ENCODE measurements around the gene SLC16A5. TPM values are rescaled to one million over a fixed set of nuclear protein-coding genes. Genes with fewer than 3 reads are reported as not detected.
"Not testable (repeated sequence)": the region's sequence is repeated elsewhere in the genome, so short reads cannot be mapped to it uniquely, and the experiment has no call there.

SLC16A5 gene
- total RNA-seq, 1 experiment from 2014 or later, result 33.8 TPM

DNA sequence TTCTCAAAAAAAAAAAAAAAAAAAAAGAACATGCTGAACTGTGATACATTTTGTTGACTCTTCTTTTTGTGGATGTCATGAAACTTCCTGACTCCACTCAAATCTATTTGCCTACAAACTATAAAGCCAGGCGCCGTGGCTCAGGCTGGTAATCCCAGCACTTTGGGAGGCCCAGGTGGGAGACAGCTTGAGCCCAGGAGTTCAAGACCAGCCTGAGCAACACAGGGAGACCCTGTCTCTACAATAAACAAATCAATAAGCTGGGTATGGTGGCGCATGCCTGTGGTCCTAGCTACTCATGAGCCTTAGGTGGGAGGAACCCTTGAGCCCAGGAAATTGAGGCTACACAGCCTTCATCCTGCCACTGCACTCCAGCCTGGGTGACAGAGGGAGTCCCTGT lies 45.2 kb downstream of the SLC16A5 start:
- peaks cover 6% of the 10 kb centered on the region for H3K36me3 ChIP-seq (ENCODE audit: control insufficient read depth, insufficient read depth, low read length)
- Mint-ChIP-seq H3K4me1 (ENCODE audit: low read depth, unreplicated experiment) (peaks cover 8% of the 10 kb centered on the region), H3K27ac (ENCODE audit: unreplicated experiment) (no peak overlapping the region), H3K9me3 (ENCODE audit: unreplicated experiment) (no peaks in the 10 kb centered on the region), H3K27me3 (ENCODE audit: insufficient read depth, unreplicated experiment) (no peaks in the 10 kb centered on the region), H3K4me3 (ENCODE audit: unreplicated experiment) (no peak overlapping the region), H3K36me3 (ENCODE audit: insufficient read depth, unreplicated experiment) (peaks cover 85% of the 10 kb centered on the region)
- H3K9me3 ChIP-seq, result no peaks in the 10 kb centered on the region
- no peak for TF ChIP-seq CTCF (IDR thresholded peaks at IDR 0.05; ENCODE audit: insufficient read depth in 1 of 2, low read depth in 1 of 2, low read length in 1 of 2, severe bottlenecking in 1 of 2, unreplicated experiment in 1 of 2)
- no TSS peak for BruUV-seq (replicated peaks)
- intact Hi-C loops (cut with micrococcal nuclease; ENCODE audit: unreplicated experiment), result loop anchor here (5.0 kb wide), 1 partner anchor 69 kb away; no protein-coding TSS in a partner anchor
- peaks cover 19% of the 10 kb centered on the region for H3K4me1 ChIP-seq
- CTCF ChIA-PET, result interaction anchor here (0.6 kb wide), 1 partner anchor 57 kb away, joined by 5 read pairs; no protein-coding TSS in a partner anchor
- POLR2A ChIA-PET, result no interaction called here
- DNase-seq, result no peak
- no peak overlapping the region for H3K4me3 ChIP-seq (ENCODE audit: low read depth, low read length)
- H3K27me3 ChIP-seq (replicated peaks; ENCODE audit: control insufficient read depth, insufficient read depth, low read length), result no peaks in the 10 kb centered on the region

DNA sequence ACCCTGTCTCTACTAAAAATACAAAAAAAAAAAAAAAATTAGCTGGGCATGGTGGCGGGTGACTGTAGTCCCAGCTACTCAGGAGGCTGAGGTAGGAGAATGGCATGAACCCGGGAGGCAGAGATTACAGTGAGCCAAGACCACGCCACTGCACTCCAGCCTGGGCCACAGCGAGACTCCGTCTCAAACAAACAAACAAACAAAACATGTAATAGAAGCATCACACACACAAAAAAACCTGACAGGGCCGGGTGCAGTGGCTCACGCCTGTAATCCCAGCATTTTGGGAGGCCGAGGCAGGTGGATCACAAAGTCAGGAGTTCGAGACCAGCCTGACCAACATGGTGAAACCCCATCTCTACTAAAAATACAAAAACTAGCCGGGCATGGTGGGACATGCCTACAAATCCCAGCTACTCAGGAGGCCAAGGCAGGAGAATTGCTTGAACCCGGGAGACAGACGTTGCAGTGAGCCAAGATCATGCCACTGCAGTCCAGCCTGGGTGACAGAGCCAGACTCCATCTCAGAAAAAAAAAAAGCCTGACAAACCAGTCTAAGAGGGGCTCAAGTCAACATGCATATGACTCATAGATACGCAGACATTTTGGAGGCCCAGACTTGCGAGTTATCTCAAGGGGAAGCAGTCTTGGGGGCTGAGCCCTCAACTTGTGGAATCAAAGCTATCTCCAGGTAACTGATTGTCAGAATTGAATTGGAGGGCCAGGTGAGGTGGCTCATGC lies 46.0 kb downstream of the SLC16A5 start:
- peak; percentile 35 to 60 for DNase-seq
- H3K27ac Mint-ChIP-seq (ENCODE audit: unreplicated experiment), result peak overlapping the region; percentile 41
- not testable (repeated sequence) for H3K27me3 ChIP-seq (replicated peaks; ENCODE audit: control insufficient read depth, insufficient read depth, low read length); H3K9me3 ChIP-seq; H3K4me3 ChIP-seq (ENCODE audit: low read depth, low read length); H3K4me3 Mint-ChIP-seq (ENCODE audit: unreplicated experiment); H3K9me3 Mint-ChIP-seq (ENCODE audit: unreplicated experiment); H3K27me3 Mint-ChIP-seq (ENCODE audit: insufficient read depth, unreplicated experiment); H3K36me3 ChIP-seq (ENCODE audit: control insufficient read depth, insufficient read depth, low read length); BruUV-seq (replicated peaks); H3K4me1 Mint-ChIP-seq (ENCODE audit: low read depth, unreplicated experiment)
- peaks cover 88% of the 10 kb centered on the region for H3K36me3 Mint-ChIP-seq (ENCODE audit: insufficient read depth, unreplicated experiment)
- intact Hi-C loops (cut with micrococcal nuclease; ENCODE audit: unreplicated experiment), result loop anchor here (5.0 kb wide), 1 partner anchor 69 kb away; no protein-coding TSS in a partner anchor
- H3K4me1 ChIP-seq, result peaks cover 19% of the 10 kb centered on the region
- ChIA-PET CTCF (interaction anchor here (0.6 kb wide), 2 partner anchors 58 to 202 kb away, joined by 3 to 5 read pairs; no protein-coding TSS in a partner anchor), POLR2A (interaction anchor here (0.6 to 0.7 kb wide), 2 partner anchors 42 to 47 kb away, joined by 3 to 6 read pairs; no protein-coding TSS in a partner anchor)

DNA sequence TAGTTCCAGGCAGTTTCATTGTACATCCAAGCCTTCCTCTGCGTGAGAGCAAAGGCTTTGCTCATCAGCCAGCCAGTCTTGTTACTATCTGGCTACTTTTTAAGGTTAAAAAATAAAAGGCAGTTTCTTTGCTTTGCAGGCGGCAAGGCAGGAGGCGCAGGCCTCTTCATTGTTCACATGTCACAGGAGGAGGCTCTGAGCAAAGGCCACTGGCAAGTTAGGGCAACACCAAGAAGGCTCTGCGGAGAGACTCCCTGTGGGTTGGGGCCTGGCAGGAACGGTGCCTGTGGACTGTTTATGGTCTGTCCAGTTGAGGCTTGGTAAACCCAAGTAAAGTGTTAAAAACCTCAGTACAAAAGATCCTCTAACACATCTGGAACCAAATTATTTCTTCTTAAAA lies 47.7 kb downstream of the SLC16A5 start:
- peaks cover 4% of the 10 kb centered on the region for H3K4me1 Mint-ChIP-seq (ENCODE audit: low read depth, unreplicated experiment)
- CTCF ChIA-PET, result interaction anchor here (0.7 to 1.2 kb wide), 2 partner anchors 19 to 21 kb away, joined by 3 to 5 read pairs; partner anchors contain the start of gene JPT1
- Histone ChIP-seq H3K36me3 (ENCODE audit: control insufficient read depth, insufficient read depth, low read length) (peaks cover 2% of the 10 kb centered on the region; the same call in 1 of the 2 replicates), H3K4me1 (peaks cover 16% of the 10 kb centered on the region), H3K27me3 (replicated peaks; ENCODE audit: control insufficient read depth, insufficient read depth, low read length) (no peaks in the 10 kb centered on the region), H3K9me3 (no peaks in the 10 kb centered on the region), H3K4me3 (ENCODE audit: low read depth, low read length) (no peak overlapping the region)
- H3K4me3 Mint-ChIP-seq (ENCODE audit: unreplicated experiment), result no peak overlapping the region
- H3K36me3 Mint-ChIP-seq (ENCODE audit: insufficient read depth, unreplicated experiment), result peaks cover 90% of the 10 kb centered on the region
- BruUV-seq (replicated peaks), result no TSS peak
- TF ChIP-seq CTCF (IDR thresholded peaks at IDR 0.05; ENCODE audit: insufficient read depth in 1 of 2, low read depth in 1 of 2, low read length in 1 of 2, severe bottlenecking in 1 of 2, unreplicated experiment in 1 of 2), result no peak
- H3K27ac Mint-ChIP-seq (ENCODE audit: unreplicated experiment), result peak overlapping the region; percentile 41
- intact Hi-C loops (cut with micrococcal nuclease; ENCODE audit: unreplicated experiment), result no loop called here
- no peaks in the 10 kb centered on the region for H3K9me3 Mint-ChIP-seq (ENCODE audit: unreplicated experiment)
- POLR2A ChIA-PET, result no interaction called here
- DNase-seq, result no peak
- no peaks in the 10 kb centered on the region for H3K27me3 Mint-ChIP-seq (ENCODE audit: insufficient read depth, unreplicated experiment)

All from Caco-2 (cell line).